AG10803 (cell line): ENCODE results near the gene IQCN.
A peak's percentile ranks its signal among the peaks of the same experiment; 100 is the strongest.

ENCODE experiments used
- DNase-seq: peaks from one replicate; pipeline ENCODE4 v3.0.0; 2010; ENCODE audit warnings: low read depth
- H3K4me3 ChIP-seq: 2 replicates; pipeline ENCODE4 v1.5.1; 2011; ENCODE audit warnings: mild to moderate bottlenecking, low read length, control low read depth
- TF ChIP-seq, protein P1 (sequence below): conservative IDR thresholded peaks from 2 replicates; pipeline ENCODE4 v1.5.1; 2011; ENCODE audit warnings: mild to moderate bottlenecking, low read length, control low read depth, inconsistent platforms

IQCN gene

GRCh38 chr19:18264137-18264854, 10.0 kb downstream of the IQCN start:
- TF ChIP-seq, protein P1, sequence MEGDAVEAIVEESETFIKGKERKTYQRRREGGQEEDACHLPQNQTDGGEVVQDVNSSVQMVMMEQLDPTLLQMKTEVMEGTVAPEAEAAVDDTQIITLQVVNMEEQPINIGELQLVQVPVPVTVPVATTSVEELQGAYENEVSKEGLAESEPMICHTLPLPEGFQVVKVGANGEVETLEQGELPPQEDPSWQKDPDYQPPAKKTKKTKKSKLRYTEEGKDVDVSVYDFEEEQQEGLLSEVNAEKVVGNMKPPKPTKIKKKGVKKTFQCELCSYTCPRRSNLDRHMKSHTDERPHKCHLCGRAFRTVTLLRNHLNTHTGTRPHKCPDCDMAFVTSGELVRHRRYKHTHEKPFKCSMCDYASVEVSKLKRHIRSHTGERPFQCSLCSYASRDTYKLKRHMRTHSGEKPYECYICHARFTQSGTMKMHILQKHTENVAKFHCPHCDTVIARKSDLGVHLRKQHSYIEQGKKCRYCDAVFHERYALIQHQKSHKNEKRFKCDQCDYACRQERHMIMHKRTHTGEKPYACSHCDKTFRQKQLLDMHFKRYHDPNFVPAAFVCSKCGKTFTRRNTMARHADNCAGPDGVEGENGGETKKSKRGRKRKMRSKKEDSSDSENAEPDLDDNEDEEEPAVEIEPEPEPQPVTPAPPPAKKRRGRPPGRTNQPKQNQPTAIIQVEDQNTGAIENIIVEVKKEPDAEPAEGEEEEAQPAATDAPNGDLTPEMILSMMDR: no peak
- no peak overlapping the region for H3K4me3 ChIP-seq
- no peak for DNase-seq

DNA sequence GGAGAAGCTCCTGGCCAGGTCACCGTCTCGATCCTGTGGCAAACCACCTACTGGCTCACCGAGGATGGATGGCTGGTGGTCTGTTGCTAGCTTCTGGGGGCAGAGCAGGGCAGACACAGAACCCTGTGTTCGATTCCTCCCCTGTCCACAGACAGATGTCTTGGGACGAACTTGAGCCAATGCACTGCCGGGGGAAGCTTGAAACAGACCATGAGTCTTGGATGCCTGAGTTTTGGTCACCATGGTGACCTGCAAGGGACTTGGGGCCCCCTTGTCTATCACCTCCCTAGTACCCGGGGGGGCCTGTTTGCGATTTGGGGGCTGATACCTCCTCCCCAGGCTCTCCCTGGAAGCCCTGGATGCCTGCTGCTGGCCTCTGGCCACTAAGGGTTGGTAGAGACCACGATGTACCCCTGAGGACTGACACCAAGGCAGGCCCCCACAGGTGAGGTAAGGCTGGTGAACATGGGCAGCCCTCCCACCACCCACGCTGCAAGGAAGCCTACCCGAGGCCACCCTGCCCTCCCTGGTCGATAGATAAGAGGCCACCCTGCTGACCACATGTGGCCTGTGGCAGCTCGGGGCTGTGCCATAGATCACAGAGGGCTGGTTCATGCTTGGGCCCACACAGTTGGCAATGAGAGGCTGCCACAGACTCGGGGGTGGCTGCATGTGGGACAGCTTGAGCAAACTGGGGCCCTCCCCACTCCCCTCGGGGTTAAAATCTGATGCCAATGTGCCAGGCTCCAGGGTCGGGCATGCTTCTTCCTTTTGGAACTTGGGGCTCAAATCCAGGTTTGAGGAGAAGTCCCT, 10.7 kb downstream of the IQCN start:
- DNase-seq: no peak
- TF ChIP-seq, protein P1: no peak
- H3K4me3 ChIP-seq: no peak overlapping the region

DNA sequence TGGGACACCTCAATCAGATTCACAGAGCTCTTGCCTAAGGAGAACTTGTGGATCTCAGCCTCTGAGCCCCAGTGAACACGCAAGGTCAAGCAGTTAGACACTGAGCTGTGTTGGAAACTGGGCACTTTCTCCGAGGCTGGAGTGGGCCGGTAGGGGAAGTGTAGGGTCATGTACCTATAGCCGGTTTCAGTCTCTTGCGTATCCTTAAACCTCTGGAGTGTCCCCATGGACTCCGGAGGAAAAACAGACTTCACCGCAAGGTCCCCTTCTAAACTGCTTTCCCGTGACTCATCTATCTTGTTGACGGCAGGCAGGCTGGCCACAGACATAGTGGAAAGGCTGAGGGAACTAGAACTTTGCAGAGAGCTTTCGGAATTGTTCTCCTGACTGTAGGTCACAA, 11.3 kb downstream of the IQCN start:
- no peak overlapping the region for H3K4me3 ChIP-seq
- TF ChIP-seq, protein P1: no peak
- DNase-seq: no peak

DNA sequence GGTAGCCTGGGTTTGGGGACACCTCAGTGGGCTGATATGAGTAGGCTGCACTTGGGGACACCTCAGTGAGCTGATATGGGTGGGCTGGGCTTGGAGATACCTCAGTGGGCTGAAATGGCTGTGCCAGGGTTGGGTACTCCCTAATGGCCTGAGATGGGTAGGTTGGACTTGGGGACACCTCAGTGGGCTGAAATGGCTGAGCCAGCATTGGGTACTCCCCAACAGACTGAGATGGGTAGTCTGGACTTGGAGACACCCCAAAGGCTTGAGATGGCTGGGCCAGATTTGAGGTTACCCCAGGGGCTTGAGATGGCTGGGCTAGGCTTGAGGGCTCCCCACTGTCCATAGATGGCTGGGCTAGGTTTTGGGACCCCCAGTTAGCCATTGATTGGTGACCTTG, 12.1 kb downstream of the IQCN start:
- TF ChIP-seq, protein P1: no peak
- H3K4me3 ChIP-seq: no peak overlapping the region
- DNase-seq: no peak

GRCh38 chr19:18261474-18261873, 12.8 kb downstream of the IQCN start:
- no peak overlapping the region for H3K4me3 ChIP-seq
- no peak for DNase-seq
- TF ChIP-seq, protein P1: no peak

DNA sequence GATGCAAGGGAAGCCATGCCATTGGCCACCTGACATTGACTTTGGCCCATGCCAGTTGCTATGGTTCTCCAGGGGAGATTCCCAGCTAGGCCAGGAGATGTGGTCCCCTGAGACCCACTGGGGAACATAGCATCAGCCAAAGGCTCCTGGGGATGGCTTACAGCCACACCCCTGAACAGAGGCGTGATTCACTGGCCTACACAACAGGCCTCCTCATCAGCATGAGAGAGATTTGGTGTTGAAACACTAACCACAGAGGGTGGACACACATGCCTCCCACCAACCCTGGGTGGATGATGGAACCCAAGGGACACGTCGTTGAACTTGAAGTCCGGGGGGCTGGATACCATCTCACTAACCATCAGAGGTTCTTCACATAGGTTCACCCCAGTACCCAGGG, 14.4 kb downstream of the IQCN start:
- peak; percentile 52 for DNase-seq
- H3K4me3 ChIP-seq: no peak overlapping the region
- TF ChIP-seq, protein P1: no peak
